Measurements from ENCODE around the gene VWA1.
"Not testable (repeated sequence)": the region's sequence is repeated elsewhere in the genome, so short reads cannot be mapped to it uniquely, and the experiment has no call there.

Gene VWA1

GRCh38 chr1:1438531-1439381 is 3.3 kb downstream of the VWA1 start:
- H3K4me3 ChIP-seq = no peak overlapping the region
- no peak for DNase-seq (ENCODE audit: low spot score in 2 of 2)
- no peaks in the 10 kb centered on the region for H3K27me3 ChIP-seq (ENCODE audit: low read depth)
- H3K4me1 ChIP-seq = peaks cover 21% of the 10 kb centered on the region
- in situ Hi-C loops (cut with MboI; ENCODE audit: low sequenced_read_pairs) = loop anchor here (5.0 kb wide), 1 partner anchor 36 kb away; no protein-coding TSS in a partner anchor
- H3K36me3 ChIP-seq (replicated peaks) = peaks cover 7% of the 10 kb centered on the region
- no peaks in the 10 kb centered on the region for H3K9me3 ChIP-seq

GRCh38 chr1:1439546-1440261 is 4.2 kb downstream of the VWA1 start:
- no peaks in the 10 kb centered on the region for H3K27me3 ChIP-seq (ENCODE audit: low read depth)
- H3K36me3 ChIP-seq (replicated peaks) = peaks cover 7% of the 10 kb centered on the region
- H3K4me3 ChIP-seq = no peak overlapping the region
- H3K4me1 ChIP-seq = peaks cover 17% of the 10 kb centered on the region
- H3K9me3 ChIP-seq = no peaks in the 10 kb centered on the region
- in situ Hi-C loops (cut with MboI; ENCODE audit: low sequenced_read_pairs) = loop anchor here (5.0 kb wide), 1 partner anchor 37 kb away; no protein-coding TSS in a partner anchor
- DNase-seq (ENCODE audit: low spot score in 2 of 2) = no peak

GRCh38 chr1:1440262-1441001 is 4.9 kb downstream of the VWA1 start:
- Histone ChIP-seq H3K4me1 (peaks cover 12% of the 10 kb centered on the region), H3K9me3 (no peaks in the 10 kb centered on the region), H3K36me3 (replicated peaks) (peaks cover 7% of the 10 kb centered on the region), H3K4me3 (no peak overlapping the region), H3K27me3 (ENCODE audit: low read depth) (no peaks in the 10 kb centered on the region)
- in situ Hi-C loops (cut with MboI; ENCODE audit: low sequenced_read_pairs) = no loop called here
- no peak for DNase-seq (ENCODE audit: low spot score in 2 of 2)

GRCh38 chr1:1441002-1441888 is 5.8 kb downstream of the VWA1 start:
- no peak overlapping the region for H3K4me3 ChIP-seq
- H3K36me3 ChIP-seq (replicated peaks) = peaks cover 7% of the 10 kb centered on the region
- peaks cover 11% of the 10 kb centered on the region for H3K4me1 ChIP-seq
- peak; percentile 46 to 82 for DNase-seq (ENCODE audit: low spot score in 2 of 2)
- no peaks in the 10 kb centered on the region for H3K9me3 ChIP-seq
- in situ Hi-C loops (cut with MboI; ENCODE audit: low sequenced_read_pairs) = no loop called here
- no peaks in the 10 kb centered on the region for H3K27me3 ChIP-seq (ENCODE audit: low read depth)

GRCh38 chr1:1442069-1442770 is 6.7 kb downstream of the VWA1 start:
- Histone ChIP-seq H3K36me3 (replicated peaks) (peaks cover 7% of the 10 kb centered on the region), H3K4me1 (peaks cover 6% of the 10 kb centered on the region)
- in situ Hi-C loops (cut with MboI; ENCODE audit: low sequenced_read_pairs) = no loop called here

GRCh38 chr1:1446631-1447030 is 11.1 kb downstream of the VWA1 start:
- H3K27me3 ChIP-seq (ENCODE audit: low read depth); H3K9me3 ChIP-seq; H3K4me3 ChIP-seq; in situ Hi-C loops (cut with MboI; ENCODE audit: low sequenced_read_pairs); H3K4me1 ChIP-seq; DNase-seq (ENCODE audit: low spot score in 2 of 2); H3K36me3 ChIP-seq (replicated peaks): not testable (repeated sequence)

More at GRCh38 chr1:1442069-1442770, 6.7 kb downstream of the VWA1 start:
- DNase-seq (ENCODE audit: low spot score in 2 of 2) = no peak
- Histone ChIP-seq H3K9me3 (no peaks in the 10 kb centered on the region), H3K4me3 (no peak overlapping the region), H3K27me3 (ENCODE audit: low read depth) (no peaks in the 10 kb centered on the region)

- Histone ChIP-seq H3K36me3 (replicated peaks) (no peaks in the 10 kb centered on the region), H3K9me3 (no peaks in the 10 kb centered on the region), H3K4me3 (no peak within 1 kb of the TSS), H3K27me3 (ENCODE audit: low read depth) (no peaks in the 10 kb centered on the region; the same call in none of the 2 replicates), H3K4me1 (no peaks in the 10 kb centered on the region)
- DNase-seq (ENCODE audit: low spot score in 2 of 2) = no peak
- in situ Hi-C loops (cut with MboI; ENCODE audit: low sequenced_read_pairs) = no loop called here
Observed at GRCh38 chr1:1449099-1449739, 13.7 kb downstream of the VWA1 start, which contains the start of gene ATAD3C. TSS of gene ATAD3C (plus strand) at chr1:1449689. CDS start at chr1:1450684, 995 bp downstream.

GRCh38 chr1:1450616-1451015 is 15.1 kb downstream of the VWA1 start:
- H3K4me3 ChIP-seq; H3K36me3 ChIP-seq (replicated peaks); DNase-seq (ENCODE audit: low spot score in 2 of 2); H3K4me1 ChIP-seq; H3K27me3 ChIP-seq (ENCODE audit: low read depth); H3K9me3 ChIP-seq; in situ Hi-C loops (cut with MboI; ENCODE audit: low sequenced_read_pairs): not testable (repeated sequence)

- DNase-seq (ENCODE audit: low spot score in 2 of 2) = no peak
- Histone ChIP-seq H3K4me1 (no peaks in the 10 kb centered on the region), H3K4me3 (no peak overlapping the region), H3K27me3 (ENCODE audit: low read depth) (no peaks in the 10 kb centered on the region; the same call in none of the 2 replicates), H3K9me3 (no peaks in the 10 kb centered on the region), H3K36me3 (replicated peaks) (no peaks in the 10 kb centered on the region)
- in situ Hi-C loops (cut with MboI; ENCODE audit: low sequenced_read_pairs) = no loop called here
Observed at GRCh38 chr1:1451696-1452364, 16.3 kb downstream of the VWA1 start.

- H3K9me3 ChIP-seq; H3K36me3 ChIP-seq (replicated peaks); H3K27me3 ChIP-seq (ENCODE audit: low read depth); H3K4me3 ChIP-seq; in situ Hi-C loops (cut with MboI; ENCODE audit: low sequenced_read_pairs); DNase-seq (ENCODE audit: low spot score in 2 of 2); H3K4me1 ChIP-seq: not testable (repeated sequence)
Observed at GRCh38 chr1:1452365-1452739, 16.9 kb downstream of the VWA1 start.

- Histone ChIP-seq H3K36me3 (replicated peaks) (no peaks in the 10 kb centered on the region), H3K4me3 (no peak overlapping the region), H3K9me3 (no peaks in the 10 kb centered on the region), H3K27me3 (ENCODE audit: low read depth) (no peaks in the 10 kb centered on the region; the same call in none of the 2 replicates), H3K4me1 (no peaks in the 10 kb centered on the region)
- DNase-seq (ENCODE audit: low spot score in 2 of 2) = no peak
- in situ Hi-C loops (cut with MboI; ENCODE audit: low sequenced_read_pairs) = no loop called here
Observed at GRCh38 chr1:1452882-1453281, 17.4 kb downstream of the VWA1 start.
